ENCODE data around the gene DYRK4. TPM values are rescaled to one million over a fixed set of nuclear protein-coding genes. Genes with fewer than 3 reads are reported as not detected.

The DYRK4 gene
- total and polyA plus RNA-seq, 2 of the 13 experiments (the other 11 are each of a cell fraction or from before 2014, with no cell fraction given), result 29.4 to 40.2 TPM

DNA sequence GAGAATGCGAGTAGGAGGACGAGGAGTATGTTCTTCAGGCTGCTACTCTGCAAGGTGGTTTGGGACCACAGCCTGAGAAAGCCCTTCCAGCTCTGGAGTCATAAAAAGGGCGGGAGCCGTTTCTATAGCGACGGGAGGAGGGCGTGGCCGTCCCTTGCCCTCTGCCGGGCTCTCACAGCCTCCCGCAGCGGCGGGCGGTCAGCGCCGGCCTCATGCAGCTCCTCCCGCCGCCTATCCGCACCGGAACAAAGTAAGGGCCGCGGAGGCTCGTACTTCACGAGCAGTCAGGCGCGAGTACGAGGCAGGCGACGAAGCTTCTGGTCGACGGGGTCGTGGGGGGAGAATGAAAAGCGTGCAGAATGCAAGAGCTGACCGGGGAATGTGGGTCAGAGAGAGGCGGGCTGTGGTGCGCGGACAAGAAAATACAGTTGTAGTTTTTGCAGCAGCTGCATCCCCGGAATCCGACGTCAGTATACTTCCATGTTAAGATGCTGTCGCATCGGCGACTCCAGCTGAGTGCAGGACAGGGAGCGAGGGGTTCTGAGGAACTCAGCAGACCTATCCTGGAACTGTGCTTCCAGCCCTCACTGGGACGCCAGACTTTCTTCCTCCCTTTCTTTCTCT is at the start of gene DYRK4 (continued):
- TF ChIP-seq, protein P1, sequence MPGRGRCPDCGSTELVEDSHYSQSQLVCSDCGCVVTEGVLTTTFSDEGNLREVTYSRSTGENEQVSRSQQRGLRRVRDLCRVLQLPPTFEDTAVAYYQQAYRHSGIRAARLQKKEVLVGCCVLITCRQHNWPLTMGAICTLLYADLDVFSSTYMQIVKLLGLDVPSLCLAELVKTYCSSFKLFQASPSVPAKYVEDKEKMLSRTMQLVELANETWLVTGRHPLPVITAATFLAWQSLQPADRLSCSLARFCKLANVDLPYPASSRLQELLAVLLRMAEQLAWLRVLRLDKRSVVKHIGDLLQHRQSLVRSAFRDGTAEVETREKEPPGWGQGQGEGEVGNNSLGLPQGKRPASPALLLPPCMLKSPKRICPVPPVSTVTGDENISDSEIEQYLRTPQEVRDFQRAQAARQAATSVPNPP (CRISPR knock-in tag; IDR thresholded peaks at IDR 0.05), result peak; percentile 60; the same call in 1 of the 2 replicates
- TF ChIP-seq ZNF577 (CRISPR knock-in tag; IDR thresholded peaks at IDR 0.05; ENCODE audit: borderline replicate concordance, low read depth) (no peak), CBFB (CRISPR knock-in tag; IDR thresholded peaks at IDR 0.05) (no peak), ESRRA (CRISPR knock-in tag; IDR thresholded peaks at IDR 0.05; ENCODE audit: low read depth) (no peak), AGO2 (optimal IDR thresholded peaks at IDR 0.05; ENCODE audit: low read depth, low read length) (peak; percentile 57), ETV5 (CRISPR knock-in tag; IDR thresholded peaks at IDR 0.05; ENCODE audit: borderline replicate concordance) (peak; percentile 48; the same call in 1 of the 2 replicates), SUZ12 (IDR thresholded peaks at IDR 0.05; ENCODE audit: low read depth, low read length) (no peak), ZNF367 (CRISPR knock-in tag; IDR thresholded peaks at IDR 0.05; ENCODE audit: borderline replicate concordance) (no peak), ZNF615 (CRISPR knock-in tag; IDR thresholded peaks at IDR 0.05; ENCODE audit: borderline replicate concordance) (no peak), ZNF510 (CRISPR knock-in tag; IDR thresholded peaks at IDR 0.05; ENCODE audit: low read depth) (0 out of 2 replicates have a peak, but pooled peaks have one; percentile 51), ZSCAN31 (CRISPR knock-in tag; IDR thresholded peaks at IDR 0.05; ENCODE audit: low read depth) (0 out of 2 replicates have a peak, but pooled peaks have one; percentile 16), PAWR (CRISPR knock-in tag; IDR thresholded peaks at IDR 0.05; ENCODE audit: borderline replicate concordance) (no peak), HNRNPUL1 (IDR thresholded peaks at IDR 0.05; ENCODE audit: low read depth, low read length) (no peak)
- TF ChIP-seq, protein P2, sequence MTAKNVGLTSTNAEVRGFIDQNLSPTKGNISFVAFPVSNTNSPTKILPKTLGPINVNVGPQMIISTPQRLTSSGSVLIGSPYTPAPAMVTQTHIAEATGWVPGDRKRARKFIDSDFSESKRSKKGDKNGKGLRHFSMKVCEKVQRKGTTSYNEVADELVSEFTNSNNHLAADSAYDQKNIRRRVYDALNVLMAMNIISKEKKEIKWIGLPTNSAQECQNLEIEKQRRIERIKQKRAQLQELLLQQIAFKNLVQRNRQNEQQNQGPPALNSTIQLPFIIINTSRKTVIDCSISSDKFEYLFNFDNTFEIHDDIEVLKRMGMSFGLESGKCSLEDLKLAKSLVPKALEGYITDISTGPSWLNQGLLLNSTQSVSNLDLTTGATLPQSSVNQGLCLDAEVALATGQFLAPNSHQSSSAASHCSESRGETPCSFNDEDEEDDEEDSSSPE (CRISPR knock-in tag; IDR thresholded peaks at IDR 0.05), result peak; percentile 67; the same call in 1 of the 2 replicates
- TF ChIP-seq, protein P3, sequence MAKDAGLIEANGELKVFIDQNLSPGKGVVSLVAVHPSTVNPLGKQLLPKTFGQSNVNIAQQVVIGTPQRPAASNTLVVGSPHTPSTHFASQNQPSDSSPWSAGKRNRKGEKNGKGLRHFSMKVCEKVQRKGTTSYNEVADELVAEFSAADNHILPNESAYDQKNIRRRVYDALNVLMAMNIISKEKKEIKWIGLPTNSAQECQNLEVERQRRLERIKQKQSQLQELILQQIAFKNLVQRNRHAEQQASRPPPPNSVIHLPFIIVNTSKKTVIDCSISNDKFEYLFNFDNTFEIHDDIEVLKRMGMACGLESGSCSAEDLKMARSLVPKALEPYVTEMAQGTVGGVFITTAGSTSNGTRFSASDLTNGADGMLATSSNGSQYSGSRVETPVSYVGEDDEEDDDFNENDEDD (CRISPR knock-in tag; IDR thresholded peaks at IDR 0.05; ENCODE audit: borderline replicate concordance), result peak; percentile 91; the same call in 1 of the 2 replicates
- TF ChIP-seq, protein P4, sequence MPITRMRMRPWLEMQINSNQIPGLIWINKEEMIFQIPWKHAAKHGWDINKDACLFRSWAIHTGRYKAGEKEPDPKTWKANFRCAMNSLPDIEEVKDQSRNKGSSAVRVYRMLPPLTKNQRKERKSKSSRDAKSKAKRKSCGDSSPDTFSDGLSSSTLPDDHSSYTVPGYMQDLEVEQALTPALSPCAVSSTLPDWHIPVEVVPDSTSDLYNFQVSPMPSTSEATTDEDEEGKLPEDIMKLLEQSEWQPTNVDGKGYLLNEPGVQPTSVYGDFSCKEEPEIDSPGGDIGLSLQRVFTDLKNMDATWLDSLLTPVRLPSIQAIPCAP (CRISPR knock-in tag; IDR thresholded peaks at IDR 0.05; ENCODE audit: low read depth), result 0 out of 2 replicates have a peak, but pooled peaks have one; percentile 24
- TF ChIP-seq, protein P5, sequence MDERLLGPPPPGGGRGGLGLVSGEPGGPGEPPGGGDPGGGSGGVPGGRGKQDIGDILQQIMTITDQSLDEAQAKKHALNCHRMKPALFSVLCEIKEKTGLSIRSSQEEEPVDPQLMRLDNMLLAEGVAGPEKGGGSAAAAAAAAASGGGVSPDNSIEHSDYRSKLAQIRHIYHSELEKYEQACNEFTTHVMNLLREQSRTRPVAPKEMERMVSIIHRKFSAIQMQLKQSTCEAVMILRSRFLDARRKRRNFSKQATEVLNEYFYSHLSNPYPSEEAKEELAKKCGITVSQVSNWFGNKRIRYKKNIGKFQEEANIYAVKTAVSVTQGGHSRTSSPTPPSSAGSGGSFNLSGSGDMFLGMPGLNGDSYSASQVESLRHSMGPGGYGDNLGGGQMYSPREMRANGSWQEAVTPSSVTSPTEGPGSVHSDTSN (CRISPR knock-in tag; IDR thresholded peaks at IDR 0.05), result no peak
- TF ChIP-seq, protein P6, sequence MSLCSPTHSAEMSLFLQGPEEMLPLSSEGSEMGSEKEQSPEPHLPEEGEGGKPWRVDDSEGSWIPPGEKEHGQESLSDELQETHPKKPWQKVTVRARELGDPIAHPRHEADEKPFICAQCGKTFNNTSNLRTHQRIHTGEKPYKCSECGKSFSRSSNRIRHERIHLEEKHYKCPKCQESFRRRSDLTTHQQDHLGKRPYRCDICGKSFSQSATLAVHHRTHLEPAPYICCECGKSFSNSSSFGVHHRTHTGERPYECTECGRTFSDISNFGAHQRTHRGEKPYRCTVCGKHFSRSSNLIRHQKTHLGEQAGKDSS (CRISPR knock-in tag; IDR thresholded peaks at IDR 0.05; ENCODE audit: borderline replicate concordance, low read depth), result peak; percentile 68; the same call in 1 of the 2 replicates
- TF ChIP-seq, protein P7, sequence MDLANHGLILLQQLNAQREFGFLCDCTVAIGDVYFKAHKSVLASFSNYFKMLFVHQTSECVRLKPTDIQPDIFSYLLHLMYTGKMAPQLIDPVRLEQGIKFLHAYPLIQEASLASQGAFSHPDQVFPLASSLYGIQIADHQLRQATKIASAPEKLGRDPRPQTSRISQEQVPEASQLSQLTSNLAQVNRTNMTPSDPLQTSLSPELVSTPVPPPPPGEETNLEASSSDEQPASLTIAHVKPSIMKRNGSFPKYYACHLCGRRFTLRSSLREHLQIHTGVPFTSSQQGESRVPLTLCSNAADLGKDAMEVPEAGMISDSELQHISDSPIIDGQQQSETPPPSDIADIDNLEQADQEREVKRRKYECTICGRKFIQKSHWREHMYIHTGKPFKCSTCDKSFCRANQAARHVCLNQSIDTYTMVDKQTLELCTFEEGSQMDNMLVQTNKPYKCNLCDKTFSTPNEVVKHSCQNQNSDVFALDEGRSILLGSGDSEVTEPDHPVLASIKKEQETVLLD (CRISPR knock-in tag; IDR thresholded peaks at IDR 0.05; ENCODE audit: low read depth), result 0 out of 2 replicates have a peak, but pooled peaks have one; percentile 26
